Activated T-helper 9 cell treated with anti-CD3 and anti-CD28 coated beads, Interleukin-2, amount 50 U/mL, for 16 hours (primary cell): ENCODE measurements around the gene LILRA6.

Source experiments
- DNase-seq: peaks from one replicate; pipeline ENCODE4 v3.0.0-alpha.2; 2020; ENCODE audit warnings: low read depth

LILRA6 gene

DNA sequence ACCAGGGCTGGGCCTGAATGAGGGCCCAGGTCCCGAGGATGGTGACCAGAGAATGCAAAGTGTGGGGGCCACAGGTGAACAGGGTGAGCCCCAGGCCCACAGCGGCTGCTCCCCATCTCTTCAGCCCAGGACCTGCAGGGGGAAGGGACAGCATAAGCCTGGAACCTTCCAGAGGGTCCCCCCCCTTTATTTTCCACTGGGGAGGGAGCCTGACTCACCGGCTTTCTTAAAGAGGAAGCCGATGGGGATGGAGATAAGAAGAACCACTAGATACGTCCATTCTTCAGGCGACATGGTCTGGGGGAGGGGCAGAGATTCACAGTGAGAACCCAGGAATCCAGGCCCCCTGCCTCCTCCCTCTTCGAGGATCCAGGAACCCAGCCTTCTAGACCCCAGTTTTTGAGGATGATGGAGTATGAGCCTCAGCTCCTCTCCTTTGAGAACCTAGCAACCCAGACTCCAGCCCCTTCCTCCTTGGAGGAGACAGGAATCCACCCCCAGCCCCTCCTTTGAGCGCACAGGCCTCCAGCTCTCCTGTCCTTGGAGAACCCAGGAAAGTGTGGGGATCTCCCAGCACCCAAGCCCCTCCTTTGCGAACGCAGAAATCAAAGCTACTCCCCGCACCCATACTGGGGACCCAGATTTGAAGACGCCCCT, 54.2 kb downstream of the LILRA6 start:
- peak; percentile 51 for DNase-seq

DNA sequence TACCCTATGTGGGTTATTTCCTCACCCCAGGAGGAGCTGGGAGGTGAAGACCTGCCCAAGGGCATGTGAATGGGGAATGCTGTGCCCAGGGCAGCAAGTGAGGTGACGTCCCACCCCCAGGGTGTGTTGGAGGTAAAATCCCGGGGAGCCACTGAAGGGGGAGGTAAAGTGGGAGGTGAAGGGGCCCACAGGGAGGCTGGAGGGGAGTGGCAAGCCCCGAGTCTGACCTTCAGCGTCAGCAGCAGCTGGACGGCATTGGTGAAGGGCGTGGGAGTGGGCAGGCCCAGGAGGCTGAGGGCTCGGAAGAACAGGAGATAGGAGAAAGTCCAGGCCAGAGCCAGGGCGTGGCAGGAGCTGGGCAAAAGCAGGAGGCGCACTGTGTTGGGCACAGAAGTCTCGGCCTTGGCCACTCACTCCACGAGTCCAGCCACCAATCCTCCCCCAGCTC, 55.6 kb downstream of the LILRA6 start:
- DNase-seq: no peak
